Nephron progenitor cell (in vitro differentiated cells): ENCODE measurements around the gene GRIN2D.

Source experiments
- DNase-seq: peaks from one replicate; pipeline ENCODE4 v3.0.0; 2021
- H3K27ac Mint-ChIP-seq: 2 replicates; pipeline ENCODE4 v1.8.0; 2021; ENCODE audit warnings: mild to moderate bottlenecking, moderate library complexity, mixed read lengths
- H3K27me3 Mint-ChIP-seq: 2 replicates; pipeline ENCODE4 v1.8.0; 2021; ENCODE audit warnings: mild to moderate bottlenecking, low read depth, mixed read lengths; ENCODE audit not compliant: poor library complexity
- H3K36me3 Mint-ChIP-seq: 2 replicates; pipeline ENCODE4 v1.8.0; 2021; ENCODE audit warnings: low read depth, mixed read lengths
- H3K4me1 Mint-ChIP-seq: 2 replicates; pipeline ENCODE4 v1.8.0; 2021; ENCODE audit warnings: mixed read lengths
- H3K4me3 Mint-ChIP-seq: 2 replicates; pipeline ENCODE4 v1.8.0; 2021; ENCODE audit warnings: mild to moderate bottlenecking, moderate library complexity, mixed read lengths
- H3K9me3 Mint-ChIP-seq: 2 replicates; pipeline ENCODE4 v1.8.0; 2021; ENCODE audit warnings: mild to moderate bottlenecking, moderate library complexity, mixed read lengths
- TF ChIP-seq, protein P1 (sequence below): fragments of 200-600 bp; sonication (generic); IDR thresholded peaks from 2 replicates; pipeline ENCODE4 v1.5.0; 2021; ENCODE audit warnings: antibody characterized with exemption

GRIN2D gene

DNA sequence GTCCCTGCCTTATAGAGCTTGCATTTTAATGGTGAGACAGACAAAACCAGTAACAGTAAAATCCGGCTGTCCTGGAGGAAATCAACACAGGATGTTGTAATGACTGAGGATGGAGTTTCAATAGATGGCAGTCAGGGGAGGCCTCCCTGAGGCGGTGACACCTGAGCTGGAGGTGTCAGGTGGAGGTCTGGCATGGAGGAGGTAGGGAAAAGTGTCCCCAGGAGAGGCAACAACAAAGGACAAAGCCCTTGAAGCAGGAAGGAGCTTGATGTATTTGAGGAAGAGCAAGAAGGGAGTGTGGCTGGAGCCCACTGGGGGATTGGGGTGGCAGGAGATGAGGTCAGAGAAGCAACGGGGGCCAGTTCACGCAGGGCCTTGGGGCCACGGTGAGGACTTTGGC is 7.8 kb downstream of the GRIN2D start:
- Mint-ChIP-seq H3K4me3 (no peak overlapping the region), H3K4me1 (peaks cover 54% of the 10 kb centered on the region), H3K27me3 (peaks cover 17% of the 10 kb centered on the region), H3K27ac (peak overlapping the region; percentile 20), H3K36me3 (peaks cover 5% of the 10 kb centered on the region), H3K9me3 (peaks cover 4% of the 10 kb centered on the region)
- TF ChIP-seq, protein P1, sequence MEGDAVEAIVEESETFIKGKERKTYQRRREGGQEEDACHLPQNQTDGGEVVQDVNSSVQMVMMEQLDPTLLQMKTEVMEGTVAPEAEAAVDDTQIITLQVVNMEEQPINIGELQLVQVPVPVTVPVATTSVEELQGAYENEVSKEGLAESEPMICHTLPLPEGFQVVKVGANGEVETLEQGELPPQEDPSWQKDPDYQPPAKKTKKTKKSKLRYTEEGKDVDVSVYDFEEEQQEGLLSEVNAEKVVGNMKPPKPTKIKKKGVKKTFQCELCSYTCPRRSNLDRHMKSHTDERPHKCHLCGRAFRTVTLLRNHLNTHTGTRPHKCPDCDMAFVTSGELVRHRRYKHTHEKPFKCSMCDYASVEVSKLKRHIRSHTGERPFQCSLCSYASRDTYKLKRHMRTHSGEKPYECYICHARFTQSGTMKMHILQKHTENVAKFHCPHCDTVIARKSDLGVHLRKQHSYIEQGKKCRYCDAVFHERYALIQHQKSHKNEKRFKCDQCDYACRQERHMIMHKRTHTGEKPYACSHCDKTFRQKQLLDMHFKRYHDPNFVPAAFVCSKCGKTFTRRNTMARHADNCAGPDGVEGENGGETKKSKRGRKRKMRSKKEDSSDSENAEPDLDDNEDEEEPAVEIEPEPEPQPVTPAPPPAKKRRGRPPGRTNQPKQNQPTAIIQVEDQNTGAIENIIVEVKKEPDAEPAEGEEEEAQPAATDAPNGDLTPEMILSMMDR = no peak
- no peak for DNase-seq

DNA sequence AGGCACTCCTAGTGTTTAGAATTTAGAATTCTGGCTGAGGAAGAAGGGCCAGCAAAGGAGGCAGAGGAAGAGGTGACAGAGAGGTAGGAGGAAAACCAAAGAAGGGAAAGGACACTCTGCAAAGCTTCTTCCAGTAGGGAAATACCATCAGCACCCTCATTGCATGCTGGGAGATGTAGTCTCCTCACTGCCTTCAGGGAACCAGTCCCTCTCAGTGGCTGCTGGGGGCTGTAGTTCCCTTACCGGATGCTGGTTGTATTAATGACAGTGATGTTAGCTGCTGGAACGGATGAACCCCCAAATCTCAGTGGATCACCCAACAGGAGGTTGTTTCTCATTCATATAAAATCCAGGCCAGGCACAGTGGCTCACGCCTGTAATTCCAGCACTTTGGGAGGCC is 10.1 kb downstream of the GRIN2D start:
- TF ChIP-seq, protein P1 = no peak
- Mint-ChIP-seq H3K27me3 (peaks cover 2% of the 10 kb centered on the region), H3K36me3 (peaks cover 5% of the 10 kb centered on the region), H3K4me3 (no peak overlapping the region), H3K27ac (no peak overlapping the region), H3K9me3 (peaks cover 4% of the 10 kb centered on the region), H3K4me1 (peaks cover 39% of the 10 kb centered on the region)
- no peak for DNase-seq

DNA sequence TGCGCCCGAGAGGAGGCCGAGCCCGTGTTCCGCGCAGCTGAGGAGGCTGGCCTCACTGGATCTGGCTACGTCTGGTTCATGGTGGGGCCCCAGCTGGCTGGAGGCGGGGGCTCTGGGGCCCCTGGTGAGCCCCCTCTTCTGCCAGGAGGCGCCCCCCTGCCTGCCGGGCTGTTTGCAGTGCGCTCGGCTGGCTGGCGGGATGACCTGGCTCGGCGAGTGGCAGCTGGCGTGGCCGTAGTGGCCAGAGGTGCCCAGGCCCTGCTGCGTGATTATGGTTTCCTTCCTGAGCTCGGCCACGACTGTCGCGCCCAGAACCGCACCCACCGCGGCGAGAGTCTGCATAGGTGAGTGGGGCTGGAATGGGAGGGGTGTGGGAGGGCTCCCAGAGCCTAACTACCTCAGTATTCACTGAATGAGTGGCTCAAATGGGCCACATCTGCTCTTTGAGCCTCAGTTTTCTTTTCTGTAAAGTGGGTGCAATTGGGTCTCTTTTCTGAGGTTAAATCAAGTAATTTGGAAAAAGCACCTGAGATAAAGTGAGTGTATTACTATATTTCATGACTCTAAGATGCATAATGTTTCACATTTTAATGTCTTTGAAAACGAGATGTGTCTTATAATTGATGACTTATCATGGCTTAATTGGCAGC is 11.7 kb downstream of the GRIN2D start:
- no peak for DNase-seq
- TF ChIP-seq, protein P1 = no peak
- no peak overlapping the region for H3K4me3 Mint-ChIP-seq
- H3K4me1 Mint-ChIP-seq = peaks cover 32% of the 10 kb centered on the region
- peaks cover 4% of the 10 kb centered on the region for H3K27me3 Mint-ChIP-seq
- no peak overlapping the region for H3K27ac Mint-ChIP-seq
- H3K9me3 Mint-ChIP-seq = peaks cover 4% of the 10 kb centered on the region
- peaks cover 5% of the 10 kb centered on the region for H3K36me3 Mint-ChIP-seq

DNA sequence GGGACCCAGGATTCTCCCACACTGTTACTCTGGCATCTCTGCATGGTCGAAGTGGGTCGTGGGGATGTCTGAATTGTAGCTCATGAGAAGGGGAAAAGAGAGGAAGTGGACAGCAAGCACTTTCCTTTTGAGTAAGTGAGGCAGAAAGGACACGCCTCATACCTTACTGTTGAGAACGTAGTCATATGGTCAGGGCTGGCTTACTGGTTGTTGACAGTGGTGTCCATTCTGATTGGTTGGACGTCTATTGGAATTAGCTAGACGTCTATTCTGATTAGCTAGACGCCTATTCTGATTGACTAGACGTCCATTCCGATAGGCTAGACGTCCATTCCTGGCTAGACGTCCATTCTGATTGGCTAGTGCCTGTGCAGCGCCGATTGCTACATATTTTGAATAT is 12.4 kb downstream of the GRIN2D start:
- no peak for DNase-seq
- Mint-ChIP-seq H3K9me3 (peaks cover 4% of the 10 kb centered on the region), H3K4me3 (no peak overlapping the region), H3K36me3 (peaks cover 5% of the 10 kb centered on the region), H3K27me3 (peaks cover 4% of the 10 kb centered on the region), H3K4me1 (peaks cover 25% of the 10 kb centered on the region), H3K27ac (peak overlapping the region; percentile 53)
- TF ChIP-seq, protein P1 = no peak

DNA sequence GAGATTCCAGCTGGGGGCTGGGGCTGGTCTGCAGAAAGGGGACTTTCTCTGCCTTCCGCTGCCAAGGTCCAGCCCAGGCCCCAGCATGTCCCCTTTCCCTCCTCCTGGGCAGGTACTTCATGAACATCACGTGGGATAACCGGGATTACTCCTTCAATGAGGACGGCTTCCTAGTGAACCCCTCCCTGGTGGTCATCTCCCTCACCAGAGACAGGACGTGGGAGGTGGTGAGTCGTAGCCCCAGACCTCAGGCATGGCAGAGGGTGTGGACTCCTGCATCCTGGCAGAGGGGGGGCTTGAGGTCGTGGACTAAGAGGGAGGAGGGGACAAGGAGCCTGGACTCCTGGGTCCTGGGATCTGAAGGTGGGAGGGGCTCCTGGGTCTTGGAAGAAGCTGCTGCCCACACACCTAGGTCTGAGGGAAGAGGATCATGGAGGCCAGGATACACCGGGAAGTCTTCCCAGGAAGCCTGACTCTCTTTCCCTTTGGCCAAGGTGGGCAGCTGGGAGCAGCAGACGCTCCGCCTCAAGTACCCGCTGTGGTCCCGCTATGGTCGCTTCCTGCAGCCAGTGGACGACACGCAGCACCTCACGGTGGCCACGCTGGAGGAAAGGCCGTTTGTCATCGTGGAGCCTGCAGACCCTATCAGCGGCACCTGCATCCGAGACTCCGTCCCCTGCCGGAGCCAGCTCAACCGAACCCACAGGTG is 20.6 kb downstream of the GRIN2D start:
- peaks cover 31% of the 10 kb centered on the region for H3K4me1 Mint-ChIP-seq
- H3K36me3 Mint-ChIP-seq = peaks cover 4% of the 10 kb centered on the region
- no peak for DNase-seq
- peak overlapping the region; percentile 23 for H3K4me3 Mint-ChIP-seq
- peaks cover 6% of the 10 kb centered on the region for H3K27me3 Mint-ChIP-seq
- H3K27ac Mint-ChIP-seq = peak overlapping the region; percentile 87
- TF ChIP-seq, protein P1 = no peak
- H3K9me3 Mint-ChIP-seq = no peaks in the 10 kb centered on the region
